ENCODE data around the gene NPIPB2.

GRCh38 chr16:11986521-11987057, 44.7 kb upstream of the NPIPB2 start:
- TF ChIP-seq CTCF (IDR thresholded peaks at IDR 0.05) (no peak), POLR2AphosphoS5 (IDR thresholded peaks at IDR 0.05; ENCODE audit: low read depth, low read length) (no peak), SIN3A (IDR thresholded peaks at IDR 0.05; ENCODE audit: borderline replicate concordance, insufficient read depth, low read depth, low read length) (no peak)

Data from Panc1 (cell line).